ENCODE measurements around the gene FIBP. TPM values are rescaled to one million over a fixed set of nuclear protein-coding genes. Genes with fewer than 3 reads are reported as not detected.
"Not testable (repeated sequence)": the region's sequence is repeated elsewhere in the genome, so short reads cannot be mapped to it uniquely, and the experiment has no call there.

The FIBP gene
- total RNA-seq, 2 donors from 2014 or later: 37.8 to 44.3 TPM

DNA sequence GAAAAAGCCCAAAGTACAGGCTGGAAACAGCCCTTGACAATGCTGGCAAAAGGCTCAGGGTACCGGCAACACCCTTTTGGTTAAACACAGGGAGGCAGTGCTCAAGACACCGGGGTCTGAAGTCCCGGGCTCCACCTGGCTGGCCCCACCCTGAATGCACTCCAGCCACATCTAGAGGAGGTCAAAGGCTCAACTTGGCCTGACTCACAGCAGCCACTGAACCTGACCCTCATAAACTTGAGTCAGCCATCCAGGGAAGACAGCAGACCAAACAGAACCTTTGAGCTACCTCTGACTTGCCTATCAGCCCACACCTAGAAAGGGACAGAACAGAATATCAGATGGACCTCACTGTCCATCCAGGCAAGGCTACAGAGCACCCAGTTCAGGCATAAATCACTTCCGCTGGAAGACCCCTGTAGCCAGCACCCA is 34.1 kb downstream of the FIBP start:
- DNase-seq (no peak), ATAC-seq (no peak)
- intact Hi-C loops (cut with DNase I): no loop called here

DNA sequence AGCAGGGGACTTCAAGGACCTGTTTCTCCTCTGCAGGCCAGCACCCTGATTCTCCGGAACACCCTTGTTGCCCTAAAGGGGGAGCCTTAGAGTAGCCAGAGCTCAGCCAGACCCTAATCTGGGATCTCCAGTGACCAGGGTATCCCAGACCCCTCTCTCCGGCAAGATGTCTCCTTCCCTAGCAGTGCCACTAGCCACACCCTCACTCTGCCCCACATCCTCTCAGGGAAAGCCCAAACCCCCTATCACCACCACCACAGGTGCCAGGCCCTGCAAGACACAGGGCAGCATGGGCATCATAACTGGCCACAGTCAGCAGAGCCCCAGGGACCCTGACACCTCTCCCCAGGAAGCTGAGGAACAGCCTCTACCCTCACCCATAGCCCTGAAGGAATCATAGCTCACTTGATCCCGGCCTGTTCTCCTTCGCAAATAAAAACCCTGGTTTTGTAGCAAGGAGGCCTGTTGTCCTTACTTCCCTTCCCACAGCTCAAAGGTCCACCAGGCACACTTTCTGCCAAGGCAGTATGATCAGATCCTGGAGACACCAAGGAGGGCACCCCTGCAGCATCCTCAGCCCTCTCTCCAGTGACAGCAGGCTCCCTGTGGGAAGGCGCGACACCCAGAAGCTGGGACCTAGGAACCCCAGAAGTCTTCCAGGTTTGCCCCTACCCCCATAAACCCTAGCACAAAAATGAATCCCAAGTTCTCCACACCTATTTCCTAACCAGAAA is 34.9 kb downstream of the FIBP start:
- intact Hi-C loops (cut with DNase I): no loop called here
- DNase-seq (no peak), ATAC-seq (no peak)

DNA sequence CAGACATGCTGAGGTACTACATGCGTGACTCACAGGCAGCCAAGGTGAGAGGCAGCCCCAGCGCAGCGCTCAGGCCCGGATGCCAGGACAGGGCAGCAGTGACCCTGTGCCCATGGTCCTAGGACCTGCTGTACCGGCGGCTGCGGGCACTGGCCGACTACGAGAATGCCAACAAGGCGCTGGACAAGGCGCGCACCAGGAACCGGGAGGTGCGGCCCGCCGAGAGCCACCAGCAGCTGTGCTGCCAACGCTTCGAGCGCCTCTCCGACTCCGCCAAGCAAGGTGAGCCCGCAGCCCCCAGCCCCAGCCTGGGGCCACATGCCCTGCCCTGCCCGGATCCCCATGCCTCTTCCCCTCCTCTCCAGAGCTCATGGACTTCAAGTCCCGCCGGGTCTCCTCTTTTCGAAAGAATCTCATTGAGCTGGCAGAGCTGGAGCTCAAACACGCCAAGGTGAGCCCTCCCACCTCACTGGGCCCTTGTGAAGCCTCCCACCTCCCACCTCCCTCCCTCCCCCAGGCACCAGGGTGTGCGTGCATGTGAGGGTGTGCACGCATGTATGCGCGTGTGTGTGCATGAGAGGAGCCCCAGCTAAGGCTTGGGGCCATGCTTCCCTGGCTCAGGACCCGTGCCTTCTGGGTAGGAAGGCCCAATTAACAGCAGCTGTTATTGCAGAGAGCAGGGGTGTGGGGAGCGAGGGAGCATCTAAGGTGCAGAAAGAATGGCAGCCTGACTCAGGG is 35.6 kb downstream of the FIBP start:
- no peak for ATAC-seq
- DNase-seq: no peak
- intact Hi-C loops (cut with DNase I): no loop called here

DNA sequence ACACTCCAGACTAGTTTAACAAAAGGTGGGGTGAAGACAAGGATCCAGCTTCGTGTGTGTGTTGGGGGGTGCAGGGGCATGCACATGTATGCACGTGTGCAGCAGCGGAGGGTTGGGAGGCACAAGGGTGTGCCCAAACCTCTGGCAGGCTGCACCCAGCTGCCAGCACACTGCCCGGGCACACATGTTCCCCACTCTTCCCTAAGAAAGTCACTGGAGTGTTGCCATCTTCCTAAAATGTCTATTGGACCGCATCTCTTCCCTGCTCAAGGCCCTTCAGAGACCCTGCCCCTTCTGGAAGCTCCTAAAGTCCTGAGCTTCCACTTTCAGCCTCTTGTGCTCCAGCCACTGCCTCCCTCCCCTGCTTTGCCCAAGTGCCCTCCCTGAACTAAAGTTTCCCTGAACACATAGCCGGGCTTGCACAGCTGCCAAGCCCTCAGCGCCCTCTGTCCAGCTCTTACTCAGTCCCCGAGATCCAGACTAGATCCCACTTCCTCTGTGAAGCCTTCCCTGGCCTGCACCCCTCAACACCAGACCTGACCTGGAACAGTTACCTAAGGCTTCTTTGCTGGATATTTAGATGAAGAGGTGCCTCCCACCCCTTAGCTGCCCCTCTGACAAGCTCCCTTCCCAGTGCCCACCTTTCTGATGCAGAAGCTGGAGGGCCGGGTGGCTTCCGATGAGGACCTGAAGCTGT is 36.3 kb downstream of the FIBP start:
- intact Hi-C loops (cut with DNase I): no loop called here
- DNase-seq: no peak
- ATAC-seq: no peak

DNA sequence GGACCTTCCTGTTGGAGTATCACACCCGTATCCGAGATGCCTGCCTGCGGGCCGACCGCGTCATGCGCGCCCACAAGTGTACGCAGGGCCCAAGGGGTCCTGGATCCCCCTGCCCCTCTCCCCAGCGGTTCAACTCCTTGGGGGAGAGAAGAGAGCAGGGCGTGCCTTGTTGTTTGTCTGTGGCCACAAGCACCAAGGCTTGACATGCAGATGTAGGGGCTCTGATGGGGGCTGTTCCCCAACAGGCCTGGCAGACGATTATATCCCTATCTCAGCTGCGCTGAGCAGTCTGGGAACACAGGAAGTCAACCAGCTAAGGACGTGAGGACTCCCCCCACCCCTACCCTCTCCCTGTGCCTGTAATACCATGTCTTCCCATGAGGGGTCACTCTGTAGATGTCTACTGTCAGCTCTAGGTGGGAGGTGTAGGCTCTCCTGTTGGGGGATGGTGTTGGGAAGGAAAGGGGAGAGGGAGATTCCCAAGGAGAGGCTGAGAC is 37.1 kb downstream of the FIBP start:
- peak in 1 of 2 donors; percentile 3 for ATAC-seq

DNA sequence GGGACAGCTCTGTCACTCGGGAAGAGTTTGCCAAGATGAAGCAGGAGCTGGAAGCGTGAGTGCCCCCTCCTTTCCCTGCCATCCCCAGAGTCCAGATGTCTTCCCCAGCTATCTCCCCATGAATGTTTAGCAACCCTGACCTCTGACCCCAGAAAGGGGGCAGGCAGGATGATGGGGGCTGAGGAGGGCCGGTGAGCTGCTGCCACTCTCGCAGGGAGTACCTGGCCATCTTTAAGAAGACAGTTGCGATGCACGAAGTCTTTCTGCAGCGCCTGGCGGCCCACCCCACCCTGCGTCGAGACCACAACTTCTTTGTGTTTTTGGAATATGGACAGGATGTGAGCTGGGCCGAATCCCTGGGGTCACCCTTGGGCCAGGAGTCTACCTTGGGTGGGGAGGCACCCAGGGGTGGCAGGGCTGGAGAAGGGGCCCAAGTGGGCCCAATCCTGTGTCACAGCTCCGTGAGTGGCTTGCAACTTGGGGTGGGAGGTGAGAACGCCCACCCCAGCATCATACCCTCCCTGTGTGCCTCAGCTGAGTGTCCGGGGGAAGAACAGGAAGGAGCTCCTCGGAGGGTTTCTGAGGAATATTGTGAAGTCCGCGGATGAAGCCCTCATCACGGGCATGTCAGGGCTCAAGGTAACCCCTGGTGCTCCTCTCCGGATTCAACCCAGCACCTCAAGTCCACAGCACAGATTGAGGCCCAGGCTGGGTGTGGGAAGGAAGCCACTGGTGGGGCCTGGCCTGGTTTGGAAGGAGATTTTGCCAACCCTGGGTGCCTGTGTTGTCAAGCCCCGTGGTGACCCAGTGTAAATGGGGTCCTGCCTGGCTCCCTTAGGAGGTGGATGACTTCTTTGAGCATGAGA is 37.8 kb downstream of the FIBP start:
- ATAC-seq: peak; percentile 3 to 12
- intact Hi-C loops (cut with DNase I): no loop called here
- no peak for DNase-seq

More for the DNA sequence above, 37.1 kb downstream of the FIBP start:
- intact Hi-C loops (cut with DNase I): no loop called here
- no peak for DNase-seq

DNA sequence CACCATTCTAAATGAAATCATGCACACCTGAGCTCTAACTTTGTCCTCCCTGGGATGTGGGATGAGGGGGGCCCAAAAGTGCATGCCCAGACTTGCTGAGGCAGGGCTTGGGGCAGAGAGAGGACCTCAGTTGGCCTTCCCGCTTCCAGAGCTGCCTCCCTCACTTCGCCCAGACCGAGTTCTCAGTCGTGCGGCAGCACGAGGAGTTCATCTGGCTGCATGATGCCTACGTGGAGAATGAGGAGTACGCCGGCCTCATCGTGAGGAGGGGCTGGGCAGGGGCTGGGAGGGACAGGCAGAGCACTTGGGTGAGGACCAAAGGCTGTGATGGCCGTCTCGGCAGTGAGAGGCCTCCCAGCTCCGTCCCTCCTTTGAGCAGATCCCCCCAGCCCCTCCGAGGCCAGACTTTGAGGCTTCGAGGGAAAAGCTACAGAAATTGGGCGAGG is 38.5 kb downstream of the FIBP start:
- DNase-seq: no peak
- intact Hi-C loops (cut with DNase I): no loop called here
- ATAC-seq: no peak

DNA sequence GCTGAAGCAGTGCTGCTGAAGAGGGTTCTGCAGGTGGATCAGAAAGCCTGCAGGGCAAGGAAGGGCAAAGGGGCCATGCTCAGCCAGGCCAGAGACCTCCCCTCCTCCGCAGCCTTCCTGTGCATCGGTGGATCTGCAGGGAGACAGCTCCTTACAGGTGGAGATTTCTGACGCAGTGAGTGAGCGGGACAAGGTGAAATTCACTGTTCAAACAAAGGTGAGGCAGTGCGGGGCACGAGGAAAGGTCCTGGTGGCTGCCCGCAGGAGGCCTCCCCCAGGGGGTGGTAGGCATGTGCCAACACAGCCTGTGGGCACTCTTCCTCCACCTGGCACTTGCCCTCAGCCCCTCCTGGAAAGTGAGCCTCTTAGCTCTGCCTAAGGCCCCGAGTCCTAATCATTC is 38.9 kb downstream of the FIBP start:
- intact Hi-C loops (cut with DNase I): no loop called here
- no peak for ATAC-seq
- no peak for DNase-seq

DNA sequence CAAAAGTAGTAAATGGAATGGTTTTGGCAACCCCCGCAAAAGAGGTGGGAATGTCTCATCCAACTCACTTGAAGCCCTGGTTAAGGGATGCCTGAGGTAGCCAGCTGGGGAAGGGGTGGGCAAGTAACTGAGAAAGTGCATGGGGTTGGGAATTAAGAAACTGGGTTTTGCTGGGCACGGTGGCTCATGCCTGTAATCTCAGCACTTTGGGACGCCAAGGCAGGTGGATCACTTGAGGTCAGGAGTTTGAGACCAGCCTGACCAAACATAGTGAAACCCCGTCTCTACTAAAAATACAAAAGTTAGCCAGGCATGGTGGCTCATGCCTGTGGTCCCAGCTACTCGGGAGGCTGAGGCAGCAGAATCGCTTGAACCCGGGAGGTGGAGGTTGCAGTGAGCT is 39.6 kb downstream of the FIBP start:
- ATAC-seq; intact Hi-C loops (cut with DNase I); DNase-seq: not testable (repeated sequence)

DNA sequence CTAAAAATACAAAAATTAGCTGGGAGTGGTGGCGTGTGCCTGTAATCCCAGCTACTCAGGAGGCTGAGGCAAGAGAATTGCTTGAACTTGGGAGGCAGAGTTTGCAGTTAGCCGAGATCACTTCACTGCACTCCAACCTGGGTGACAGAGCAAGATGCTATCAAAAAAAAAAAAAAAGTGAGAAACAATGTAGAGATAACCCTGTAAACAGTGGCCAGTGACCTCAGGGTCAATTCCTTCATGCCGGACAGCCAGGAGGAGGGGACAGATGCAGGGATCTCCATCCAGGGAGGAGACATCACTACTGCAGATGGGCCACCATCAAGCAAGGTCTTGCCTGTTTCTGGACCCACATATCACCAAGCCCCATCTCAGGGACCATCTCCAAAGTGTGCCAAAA is 40.5 kb downstream of the FIBP start:
- intact Hi-C loops (cut with DNase I): no loop called here
- DNase-seq (no peak), ATAC-seq (no peak)

DNA sequence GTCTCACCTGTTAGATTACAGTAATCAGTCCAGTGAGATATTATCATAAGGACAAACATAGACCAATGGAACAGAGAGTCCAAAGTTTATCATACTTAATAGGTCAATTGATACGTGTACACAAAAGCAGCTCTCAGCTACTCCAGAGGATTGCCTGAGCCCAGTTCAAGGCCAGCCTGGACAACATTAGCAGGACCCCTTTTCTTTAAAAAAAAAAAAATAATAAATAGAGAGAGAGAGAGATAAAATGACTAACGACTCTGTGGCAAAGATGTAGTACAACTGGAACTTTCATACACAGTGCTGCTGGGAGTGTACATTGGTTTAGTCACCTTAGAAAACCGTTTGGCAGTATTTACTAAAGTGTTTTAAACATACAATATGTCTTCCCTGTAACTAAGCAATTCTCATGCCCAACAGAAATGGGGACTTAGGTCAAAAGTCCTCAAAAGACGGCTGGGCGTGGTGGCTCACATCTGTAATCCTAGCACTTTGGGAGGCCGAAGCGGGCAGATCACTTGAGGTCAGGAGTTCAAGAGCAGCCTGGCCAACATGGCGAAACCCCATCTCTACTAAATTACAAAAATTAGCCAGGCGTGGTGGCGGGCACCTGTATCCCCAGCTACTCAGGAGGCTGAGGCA is 43.9 kb downstream of the FIBP start:
- intact Hi-C loops (cut with DNase I): no loop called here
- ATAC-seq: no peak

DNA sequence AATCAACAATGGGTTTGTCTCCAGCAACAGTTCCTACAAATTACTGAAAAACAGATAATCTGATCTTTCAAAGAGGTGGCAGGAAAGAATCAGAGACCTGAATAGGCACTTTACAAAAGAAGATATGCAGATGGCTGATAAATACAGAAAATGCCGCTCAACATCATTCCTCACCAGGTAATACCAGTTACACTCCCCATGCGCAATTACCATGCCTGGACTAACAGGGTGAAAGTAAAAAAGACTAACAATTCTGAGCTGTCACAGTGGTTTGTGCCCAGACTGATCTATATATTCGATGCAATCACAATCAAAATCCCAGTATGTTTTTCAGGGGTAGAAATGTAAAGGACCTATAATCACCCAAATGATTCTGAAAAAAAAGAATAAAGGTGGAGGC is 44.5 kb downstream of the FIBP start:
- intact Hi-C loops (cut with DNase I): no loop called here
- DNase-seq (no peak), ATAC-seq (no peak)

More for the DNA sequence above, 43.9 kb downstream of the FIBP start:
- DNase-seq: no peak

DNA sequence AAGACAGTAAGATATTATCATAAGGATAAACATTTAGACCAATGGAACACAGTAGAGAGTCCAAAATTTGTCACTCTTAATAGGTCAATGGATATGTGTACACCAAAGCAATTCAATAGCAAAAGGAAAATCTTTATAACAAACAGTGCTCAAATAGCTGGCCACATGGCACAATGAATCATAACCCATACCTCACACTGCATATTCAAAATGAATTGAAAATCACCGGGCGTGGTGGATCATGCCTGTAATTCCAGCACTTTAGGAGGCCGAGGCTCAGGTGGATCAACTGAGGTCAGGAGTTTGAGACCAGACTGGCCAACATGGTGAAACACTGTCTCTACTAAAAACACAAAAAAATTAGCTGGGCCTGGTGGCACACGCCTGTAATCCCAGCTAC is 46.1 kb downstream of the FIBP start:
- DNase-seq: no peak
- intact Hi-C loops (cut with DNase I): no loop called here
- no peak for ATAC-seq

DNA sequence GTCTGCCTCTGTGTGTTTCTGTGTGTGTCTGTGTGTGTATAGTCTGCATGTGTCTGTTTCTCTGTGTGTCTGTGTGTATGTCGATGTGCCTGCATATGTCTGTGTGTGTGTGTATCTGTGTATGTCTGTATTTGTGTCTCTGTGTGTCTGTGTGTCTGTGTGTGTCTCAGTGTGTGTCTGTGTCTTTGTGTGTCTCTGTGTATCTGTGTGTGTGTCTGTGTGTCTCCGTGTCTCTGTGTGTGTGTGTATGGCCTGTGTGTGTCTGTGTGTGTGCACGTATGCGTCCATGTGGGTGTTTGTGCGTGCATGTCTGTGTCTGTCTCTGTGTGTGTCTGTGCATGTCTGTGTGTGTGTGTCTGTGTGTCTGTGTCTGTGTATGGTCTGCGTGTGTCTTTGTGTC is 54.1 kb downstream of the FIBP start:
- no peak for DNase-seq
- intact Hi-C loops (cut with DNase I): no loop called here
- no peak for ATAC-seq

Other genes with a start within 250 kb of the FIBP start
- 10 to 100 TPM; 36.1 to 56.2 TPM for gene RELA, start 225.6 kb downstream of the FIBP start, total RNA-seq
- gene KAT5, start 176.2 kb downstream of the FIBP start, total RNA-seq: 10 to 100 TPM; 46.6 to 47.3 TPM
- gene RNASEH2C, start 167.7 kb downstream of the FIBP start, total RNA-seq: 10 to 100 TPM; 61.1 to 64.7 TPM
- 10 to 100 TPM in 1 of 2 donors, 1 to 10 TPM in 1; 9.2 to 15.0 TPM for gene AP5B1, start 107.5 kb downstream of the FIBP start, total RNA-seq
- gene OVOL1, start 101.4 kb downstream of the FIBP start, total RNA-seq: not detected
- gene SNX32, start 54.5 kb downstream of the FIBP start, total RNA-seq: not detected
- gene CFL1, start 30.3 kb downstream of the FIBP start, total RNA-seq: 100 to 1,000 TPM; 439 to 554 TPM
- 10 to 100 TPM; 36.1 to 37.6 TPM for gene MUS81, start 28.0 kb downstream of the FIBP start, total RNA-seq
- 100 to 1,000 TPM in 1 of 2 donors, 10 to 100 TPM in 1; 98.0 to 103 TPM for gene EFEMP2, start 15.7 kb downstream of the FIBP start, total RNA-seq
- gene CTSW, start 8.6 kb downstream of the FIBP start, total RNA-seq: 1 to 10 TPM in 1 of 2 donors, under 1 TPM in 1; 0.99 to 2.7 TPM
- 10 to 100 TPM; 45.8 to 63.5 TPM for gene CCDC85B, start 2.2 kb upstream of the FIBP start, total RNA-seq
- 10 to 100 TPM in 1 of 2 donors, 1 to 10 TPM in 1; 1.3 to 11.1 TPM for gene FOSL1, start 11.9 kb upstream of the FIBP start, total RNA-seq
- gene C11orf68, start 30.6 kb upstream of the FIBP start, total RNA-seq: 10 to 100 TPM; 29.9 to 31.8 TPM
- gene DRAP1, start 31.0 kb upstream of the FIBP start, total RNA-seq: 10 to 100 TPM; 80.6 to 86.8 TPM
- not detected for gene TSGA10IP, start 57.0 kb upstream of the FIBP start, total RNA-seq
- 10 to 100 TPM; 31.2 to 31.6 TPM for gene SART1, start 73.3 kb upstream of the FIBP start, total RNA-seq
- gene EIF1AD, start 113.7 kb upstream of the FIBP start, total RNA-seq: 10 to 100 TPM; 20.7 to 25.1 TPM
- 100 to 1,000 TPM; 186 to 209 TPM for gene BANF1, start 114.0 kb upstream of the FIBP start, total RNA-seq
- 1 to 10 TPM in 1 of 2 donors, under 1 TPM in 1; 0.91 to 2.6 TPM for gene CST6, start 123.5 kb upstream of the FIBP start, total RNA-seq
- under 1 TPM in 1 of 2 donors, not detected in 1; 0.26 TPM for gene CATSPER1, start 138.0 kb upstream of the FIBP start, total RNA-seq
- 1 to 10 TPM; 7.8 to 9.8 TPM for gene GAL3ST3, start 160.7 kb upstream of the FIBP start, total RNA-seq
- 100 to 1,000 TPM in 1 of 2 donors, 10 to 100 TPM in 1; 78.7 to 101 TPM for gene SF3B2, start 163.9 kb upstream of the FIBP start, total RNA-seq
- gene PACS1, start 181.8 kb upstream of the FIBP start, total RNA-seq: 10 to 100 TPM; 51.6 to 74.4 TPM